ENCODE measurements around the gene ITPKB.

Gene ITPKB

GRCh38 chr1:226643177-226643576 is 95.9 kb downstream of the ITPKB start:
- peak overlapping the region; percentile 40; the same call in 1 of the 2 replicates for H3K4me2 ChIP-seq (ENCODE audit: low read length)
- TF ChIP-seq, protein P1, sequence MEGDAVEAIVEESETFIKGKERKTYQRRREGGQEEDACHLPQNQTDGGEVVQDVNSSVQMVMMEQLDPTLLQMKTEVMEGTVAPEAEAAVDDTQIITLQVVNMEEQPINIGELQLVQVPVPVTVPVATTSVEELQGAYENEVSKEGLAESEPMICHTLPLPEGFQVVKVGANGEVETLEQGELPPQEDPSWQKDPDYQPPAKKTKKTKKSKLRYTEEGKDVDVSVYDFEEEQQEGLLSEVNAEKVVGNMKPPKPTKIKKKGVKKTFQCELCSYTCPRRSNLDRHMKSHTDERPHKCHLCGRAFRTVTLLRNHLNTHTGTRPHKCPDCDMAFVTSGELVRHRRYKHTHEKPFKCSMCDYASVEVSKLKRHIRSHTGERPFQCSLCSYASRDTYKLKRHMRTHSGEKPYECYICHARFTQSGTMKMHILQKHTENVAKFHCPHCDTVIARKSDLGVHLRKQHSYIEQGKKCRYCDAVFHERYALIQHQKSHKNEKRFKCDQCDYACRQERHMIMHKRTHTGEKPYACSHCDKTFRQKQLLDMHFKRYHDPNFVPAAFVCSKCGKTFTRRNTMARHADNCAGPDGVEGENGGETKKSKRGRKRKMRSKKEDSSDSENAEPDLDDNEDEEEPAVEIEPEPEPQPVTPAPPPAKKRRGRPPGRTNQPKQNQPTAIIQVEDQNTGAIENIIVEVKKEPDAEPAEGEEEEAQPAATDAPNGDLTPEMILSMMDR (IDR thresholded peaks at IDR 0.05; ENCODE audit: low read length) = no peak
- H3K9me2 ChIP-seq (ENCODE audit: low read depth, low read length) = no peaks in the 10 kb centered on the region
- H3K4me3 ChIP-seq (ENCODE audit: low read depth, low read length, poor library complexity, severe bottlenecking) = no peak overlapping the region
- H3K79me2 ChIP-seq (ENCODE audit: insufficient read depth, low read length) = no peaks in the 10 kb centered on the region
- no peak overlapping the region for H2AFZ ChIP-seq (ENCODE audit: low read length)
- no peaks in the 10 kb centered on the region for H3F3A ChIP-seq (ENCODE audit: insufficient read depth, low read length)
- peaks cover 65% of the 10 kb centered on the region for H3K4me1 ChIP-seq (ENCODE audit: insufficient read depth, low read length, severe bottlenecking)
- H3K36me3 ChIP-seq (ENCODE audit: insufficient read depth, low read length) = peaks cover 81% of the 10 kb centered on the region
- H3K9me3 ChIP-seq (ENCODE audit: low read length) = no peaks in the 10 kb centered on the region
- no peaks in the 10 kb centered on the region for H4K20me1 ChIP-seq (ENCODE audit: insufficient read depth, low read length)
- no peaks in the 10 kb centered on the region for H3K27me3 ChIP-seq (ENCODE audit: insufficient read depth, low read length)
- peak overlapping the region; percentile 81 for H3K27ac ChIP-seq (ENCODE audit: low read depth, low read length, poor library complexity, severe bottlenecking)
- peak overlapping the region; percentile 24; the same call in 1 of the 2 replicates for H3K9ac ChIP-seq (ENCODE audit: low read length)

DNA sequence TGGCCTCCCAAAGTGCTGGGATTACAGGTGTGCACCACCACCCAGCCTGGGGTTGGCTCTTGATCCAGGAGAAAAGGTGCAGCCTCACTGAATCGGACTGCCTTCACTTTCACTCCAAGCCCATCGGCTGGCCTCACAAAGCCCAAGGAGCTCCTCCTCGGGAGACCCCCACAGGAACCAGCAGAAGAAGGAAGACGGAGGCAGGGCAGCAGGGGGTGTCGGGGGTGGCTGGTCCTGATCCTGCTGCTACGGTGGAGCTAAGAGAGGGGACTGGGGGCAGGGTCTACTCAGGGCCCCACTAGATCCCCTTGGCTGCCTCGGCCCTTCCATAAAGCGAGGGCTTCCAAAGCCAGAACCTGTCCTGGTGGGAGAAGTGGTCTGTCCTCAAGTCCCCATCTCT is 96.7 kb downstream of the ITPKB start:
- Histone ChIP-seq H3K27ac (ENCODE audit: low read depth, low read length, poor library complexity, severe bottlenecking) (peak overlapping the region; percentile 81), H3K4me1 (ENCODE audit: insufficient read depth, low read length, severe bottlenecking) (peaks cover 72% of the 10 kb centered on the region), H3K79me2 (ENCODE audit: insufficient read depth, low read length) (no peaks in the 10 kb centered on the region), H3K9me3 (ENCODE audit: low read length) (no peaks in the 10 kb centered on the region), H3K27me3 (ENCODE audit: insufficient read depth, low read length) (no peaks in the 10 kb centered on the region), H3K4me2 (ENCODE audit: low read length) (no peak overlapping the region), H3F3A (ENCODE audit: insufficient read depth, low read length) (no peaks in the 10 kb centered on the region), H3K9ac (ENCODE audit: low read length) (peak overlapping the region; percentile 24; the same call in 1 of the 2 replicates), H3K9me2 (ENCODE audit: low read depth, low read length) (no peaks in the 10 kb centered on the region), H4K20me1 (ENCODE audit: insufficient read depth, low read length) (no peaks in the 10 kb centered on the region), H2AFZ (ENCODE audit: low read length) (no peak overlapping the region), H3K4me3 (ENCODE audit: low read depth, low read length, poor library complexity, severe bottlenecking) (no peak overlapping the region), H3K36me3 (ENCODE audit: insufficient read depth, low read length) (peaks cover 81% of the 10 kb centered on the region)
- no peak for TF ChIP-seq EZH2 (IDR thresholded peaks at IDR 0.05; ENCODE audit: borderline replicate concordance, low read length)
- TF ChIP-seq, protein P1 (IDR thresholded peaks at IDR 0.05; ENCODE audit: low read length) = no peak

GRCh38 chr1:226641671-226642231 is 97.3 kb downstream of the ITPKB start:
- no peaks in the 10 kb centered on the region for H3F3A ChIP-seq (ENCODE audit: insufficient read depth, low read length)
- no peaks in the 10 kb centered on the region for H3K9me2 ChIP-seq (ENCODE audit: low read depth, low read length)
- H3K9me3 ChIP-seq (ENCODE audit: low read length) = no peaks in the 10 kb centered on the region
- no peak for TF ChIP-seq EZH2 (IDR thresholded peaks at IDR 0.05; ENCODE audit: borderline replicate concordance, low read length)
- TF ChIP-seq, protein P1 (IDR thresholded peaks at IDR 0.05; ENCODE audit: low read length) = no peak
- H3K4me3 ChIP-seq (ENCODE audit: low read depth, low read length, poor library complexity, severe bottlenecking) = no peak overlapping the region
- H3K79me2 ChIP-seq (ENCODE audit: insufficient read depth, low read length) = no peaks in the 10 kb centered on the region
- no peak overlapping the region for H3K27ac ChIP-seq (ENCODE audit: low read depth, low read length, poor library complexity, severe bottlenecking)
- H3K36me3 ChIP-seq (ENCODE audit: insufficient read depth, low read length) = peaks cover 81% of the 10 kb centered on the region
- no peak overlapping the region for H2AFZ ChIP-seq (ENCODE audit: low read length)
- no peak overlapping the region for H3K4me2 ChIP-seq (ENCODE audit: low read length)
- no peaks in the 10 kb centered on the region for H3K27me3 ChIP-seq (ENCODE audit: insufficient read depth, low read length)
- peaks cover 76% of the 10 kb centered on the region for H3K4me1 ChIP-seq (ENCODE audit: insufficient read depth, low read length, severe bottlenecking)
- no peak overlapping the region for H3K9ac ChIP-seq (ENCODE audit: low read length)
- no peaks in the 10 kb centered on the region for H4K20me1 ChIP-seq (ENCODE audit: insufficient read depth, low read length)
